GM18499 (cell line): ENCODE measurements around the gene RRP36.
"Not testable (repeated sequence)": the region's sequence is repeated elsewhere in the genome, so short reads cannot be mapped to it uniquely, and the experiment has no call there.

ENCODE experiments used
- ATAC-seq: cut with Tn5 transposase; IDR thresholded peaks from one replicate; pipeline ENCODE4 v1.9.1; 2021; ENCODE audit warnings: moderate number of reproducible peaks; ENCODE audit not compliant: insufficient read depth, unreplicated experiment

RRP36 gene, protein sequence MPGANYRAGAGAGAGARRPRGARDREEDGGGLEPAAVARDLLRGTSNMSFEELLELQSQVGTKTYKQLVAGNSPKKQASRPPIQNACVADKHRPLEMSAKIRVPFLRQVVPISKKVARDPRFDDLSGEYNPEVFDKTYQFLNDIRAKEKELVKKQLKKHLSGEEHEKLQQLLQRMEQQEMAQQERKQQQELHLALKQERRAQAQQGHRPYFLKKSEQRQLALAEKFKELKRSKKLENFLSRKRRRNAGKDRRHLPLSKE

DNA sequence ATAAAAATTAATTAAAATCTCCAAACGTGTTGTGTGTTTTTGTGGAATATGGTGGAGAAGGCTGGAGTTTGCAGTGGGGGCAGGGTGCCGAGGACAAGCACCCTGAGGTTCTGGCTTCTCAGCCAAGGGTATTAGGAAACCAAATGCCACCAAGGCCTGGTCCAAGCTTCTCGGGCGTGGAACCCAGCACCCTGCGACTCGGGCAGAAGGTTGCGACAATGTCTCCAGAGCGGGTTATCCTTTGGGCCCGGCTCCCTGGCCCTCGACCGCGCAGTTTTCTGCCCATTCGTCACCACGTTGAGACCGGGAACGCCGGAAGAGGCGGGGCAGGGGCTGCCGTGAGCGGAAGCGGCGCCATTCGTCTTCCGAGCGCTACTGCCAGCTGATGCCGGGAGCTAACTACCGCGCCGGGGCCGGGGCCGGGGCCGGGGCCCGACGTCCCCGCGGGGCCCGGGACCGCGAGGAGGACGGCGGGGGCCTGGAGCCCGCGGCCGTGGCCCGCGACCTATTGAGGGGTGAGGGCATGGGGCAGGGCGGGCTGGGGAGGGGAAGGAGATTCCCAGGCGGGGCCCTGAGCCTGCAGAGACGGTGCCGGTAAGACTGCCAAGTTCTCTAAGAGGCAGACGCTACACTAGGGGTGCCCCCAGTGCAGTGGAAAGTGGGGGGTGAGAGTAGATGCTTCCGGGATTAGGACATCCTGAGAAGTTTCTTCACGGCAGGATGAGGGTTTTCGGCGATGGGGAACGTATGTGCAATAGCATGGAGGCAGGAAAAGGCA is at the start of gene RRP36:
Gene RRP36, plus strand, starts transcription at position 354 of the 778 bp plus-strand sequence. Its CDS starts 32 bp downstream, at position 386.
- ATAC-seq = no peak

DNA sequence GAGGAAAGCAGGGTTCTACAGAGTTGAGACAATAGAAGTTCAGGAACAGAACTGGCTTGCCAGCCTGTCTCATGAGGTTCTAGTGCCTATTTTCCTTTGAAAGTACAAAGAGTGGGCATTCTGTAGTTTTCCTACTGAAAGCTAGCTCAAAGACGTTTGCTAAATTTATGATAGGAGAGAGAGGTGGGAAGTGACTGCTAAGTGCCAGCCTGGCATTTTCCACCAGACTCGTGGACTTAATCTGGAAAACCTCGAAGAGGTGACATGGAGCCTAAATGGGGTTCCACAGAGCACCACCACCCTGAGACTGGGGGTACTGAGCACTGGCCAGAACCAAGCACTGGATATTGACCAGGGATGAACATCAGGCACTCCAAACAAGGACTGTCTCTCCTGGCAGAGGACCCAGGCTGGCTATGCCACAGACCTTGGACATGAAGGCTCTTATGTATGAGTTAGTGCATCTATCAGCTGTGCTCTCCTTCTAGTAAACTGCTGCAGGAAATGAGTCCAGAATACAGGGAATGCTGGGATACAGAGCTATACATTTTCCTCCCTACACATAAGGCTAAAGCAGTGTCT is 49.6 kb upstream of the RRP36 start:
- no peak for ATAC-seq

DNA sequence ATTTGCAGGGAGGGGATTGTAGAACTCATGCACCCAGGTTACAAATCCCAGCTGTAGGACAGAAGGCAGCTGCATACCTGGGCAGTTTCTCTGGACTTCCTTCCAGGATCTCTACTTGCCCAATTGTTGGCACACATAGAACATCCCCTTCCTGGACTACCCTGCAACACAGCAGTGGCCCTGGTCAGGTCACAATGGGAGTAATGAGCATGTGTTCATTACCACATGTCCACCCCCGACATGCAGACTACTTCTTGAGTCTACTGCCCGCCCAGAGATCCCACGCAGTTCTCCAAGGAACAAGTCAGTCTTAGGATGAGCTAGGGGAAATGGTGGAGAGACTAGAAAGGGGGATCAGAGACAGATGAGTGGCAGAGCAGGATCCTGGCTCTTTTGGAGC is 47.5 kb upstream of the RRP36 start:
- ATAC-seq = no peak

DNA sequence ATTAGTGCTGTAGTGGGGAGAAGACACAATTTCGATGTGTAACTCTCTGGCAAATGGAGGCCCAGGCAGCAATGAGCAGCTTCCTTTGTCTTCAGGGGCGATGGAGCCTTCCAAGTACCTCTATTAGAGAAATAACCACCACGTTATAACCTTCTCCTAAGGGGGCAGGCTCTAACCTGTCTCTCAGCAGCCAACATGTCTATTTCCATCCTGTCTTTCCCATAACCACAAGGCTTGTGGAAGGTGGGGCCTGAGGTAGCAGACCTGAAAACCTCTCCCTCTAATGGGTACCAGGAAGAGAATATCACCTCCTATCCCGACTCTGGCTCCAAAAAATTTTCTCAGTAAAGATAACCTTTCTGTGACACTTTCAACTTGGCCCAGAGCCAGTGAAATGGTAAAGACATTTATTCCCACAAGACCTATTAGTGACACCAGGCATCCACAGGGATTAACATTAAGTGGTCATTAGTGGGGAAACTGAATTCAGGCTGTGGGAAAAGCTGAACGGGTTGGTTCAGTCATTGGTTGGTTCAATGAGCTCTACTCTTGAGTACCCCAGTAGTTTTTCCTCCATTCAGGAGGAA is 46.4 kb upstream of the RRP36 start:
- ATAC-seq = no peak

DNA sequence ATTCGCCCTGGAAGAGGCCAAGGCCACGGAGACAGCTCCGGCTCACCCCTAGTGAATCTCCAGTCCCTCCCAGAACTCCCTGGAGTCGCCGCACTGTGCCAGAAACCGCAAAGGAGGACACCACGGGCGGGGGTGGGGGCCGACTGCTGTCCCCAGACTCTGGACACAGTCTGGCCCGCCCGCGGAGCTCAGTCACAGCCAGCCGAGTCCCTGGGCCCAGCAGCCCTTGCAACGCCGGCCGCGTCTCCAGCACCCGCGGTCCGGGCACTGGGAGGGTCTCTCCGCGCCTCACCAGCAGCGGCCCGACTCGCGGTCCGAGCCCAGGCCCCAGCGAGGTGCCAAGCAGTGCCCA is 43.0 kb upstream of the RRP36 start:
- no peak for ATAC-seq

DNA sequence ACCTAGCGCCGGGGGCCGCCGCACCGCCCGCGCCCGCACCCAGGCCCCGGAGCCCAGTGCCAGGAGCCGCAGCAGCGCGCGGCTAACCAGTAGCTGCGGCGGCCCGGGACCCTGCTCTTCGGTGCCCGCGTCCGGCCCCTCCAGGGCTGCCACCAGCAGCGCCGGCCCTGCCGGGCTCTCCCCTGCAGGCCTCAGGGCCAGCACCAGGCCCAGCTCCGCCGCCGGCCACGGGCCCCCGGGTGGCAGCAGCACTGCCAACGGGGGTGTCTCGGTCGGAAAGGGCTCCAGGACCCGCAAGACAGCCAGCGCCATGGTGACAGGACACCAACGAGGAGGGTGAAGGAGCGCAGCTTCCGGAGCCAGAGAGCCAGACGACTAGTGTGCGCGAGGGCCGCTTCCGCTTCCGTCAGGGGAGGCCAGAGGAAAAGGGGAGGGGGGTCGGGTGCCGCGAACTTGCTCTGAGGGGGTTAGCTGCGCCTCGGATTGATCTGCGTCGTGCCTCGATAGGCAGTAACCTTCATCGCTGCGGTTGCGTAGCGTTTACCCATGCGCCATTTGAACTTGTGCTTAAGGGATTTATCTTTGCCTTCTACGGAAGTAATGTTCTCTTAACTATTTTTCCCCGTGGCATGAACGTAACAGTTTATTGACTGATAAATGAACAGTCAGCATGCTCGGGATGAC is 42.4 kb upstream of the RRP36 start, which contains the start of gene PEX6:
Gene PEX6, minus strand, starts transcription at position 343 of the 684 bp plus-strand sequence. Its CDS starts 31 bp downstream, at position 312.
- ATAC-seq = no peak

DNA sequence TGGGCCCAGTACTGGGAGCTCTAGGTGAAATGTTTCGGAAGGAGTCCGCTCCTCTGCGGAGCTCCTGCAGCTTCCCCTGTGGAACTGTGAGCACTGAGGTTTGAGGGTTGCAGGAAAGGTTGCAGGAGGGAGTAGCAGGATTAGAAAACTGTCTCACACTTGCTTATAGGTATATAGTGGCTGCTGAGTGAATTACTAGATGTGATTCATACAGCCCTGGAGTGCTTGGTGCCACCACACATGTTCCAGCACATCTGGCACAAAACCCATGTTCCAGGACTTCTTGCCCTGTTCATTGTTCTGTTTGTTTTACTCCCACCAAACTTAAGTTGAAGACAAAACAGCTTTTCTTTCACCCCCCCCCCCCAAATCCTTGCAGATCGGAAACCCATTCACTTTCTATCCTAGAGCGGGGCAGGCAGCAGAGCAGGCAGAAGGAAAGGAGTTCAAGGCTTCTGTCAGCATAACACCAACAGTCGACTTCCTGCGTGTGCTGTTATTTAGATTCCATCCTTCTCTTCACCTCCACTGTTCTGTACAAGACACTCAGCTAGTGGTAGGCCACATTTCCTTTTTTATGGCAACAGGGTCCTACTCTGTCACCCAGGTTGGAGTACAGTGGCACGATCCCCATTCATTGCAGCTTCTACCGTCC is 41.8 kb upstream of the RRP36 start:
- ATAC-seq = no peak

DNA sequence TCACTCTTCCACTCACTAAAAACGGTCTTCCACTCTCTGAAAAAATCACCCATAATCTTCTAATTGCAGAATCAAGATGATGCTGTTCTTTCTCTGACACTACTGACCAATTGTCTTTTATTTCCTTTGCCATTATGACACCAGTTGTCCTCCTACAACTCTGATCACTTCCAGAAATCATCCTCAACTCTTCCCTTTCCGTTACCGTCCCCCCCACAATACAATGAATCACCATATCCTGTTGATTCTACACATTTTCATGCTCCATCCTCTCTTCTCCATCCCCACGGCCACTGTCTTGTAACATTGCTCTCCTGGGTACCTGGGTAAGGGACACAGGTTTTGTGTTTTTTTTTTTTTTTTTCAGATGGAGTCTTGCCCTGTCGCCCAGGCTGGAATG is 39.6 kb upstream of the RRP36 start:
- no peak for ATAC-seq

DNA sequence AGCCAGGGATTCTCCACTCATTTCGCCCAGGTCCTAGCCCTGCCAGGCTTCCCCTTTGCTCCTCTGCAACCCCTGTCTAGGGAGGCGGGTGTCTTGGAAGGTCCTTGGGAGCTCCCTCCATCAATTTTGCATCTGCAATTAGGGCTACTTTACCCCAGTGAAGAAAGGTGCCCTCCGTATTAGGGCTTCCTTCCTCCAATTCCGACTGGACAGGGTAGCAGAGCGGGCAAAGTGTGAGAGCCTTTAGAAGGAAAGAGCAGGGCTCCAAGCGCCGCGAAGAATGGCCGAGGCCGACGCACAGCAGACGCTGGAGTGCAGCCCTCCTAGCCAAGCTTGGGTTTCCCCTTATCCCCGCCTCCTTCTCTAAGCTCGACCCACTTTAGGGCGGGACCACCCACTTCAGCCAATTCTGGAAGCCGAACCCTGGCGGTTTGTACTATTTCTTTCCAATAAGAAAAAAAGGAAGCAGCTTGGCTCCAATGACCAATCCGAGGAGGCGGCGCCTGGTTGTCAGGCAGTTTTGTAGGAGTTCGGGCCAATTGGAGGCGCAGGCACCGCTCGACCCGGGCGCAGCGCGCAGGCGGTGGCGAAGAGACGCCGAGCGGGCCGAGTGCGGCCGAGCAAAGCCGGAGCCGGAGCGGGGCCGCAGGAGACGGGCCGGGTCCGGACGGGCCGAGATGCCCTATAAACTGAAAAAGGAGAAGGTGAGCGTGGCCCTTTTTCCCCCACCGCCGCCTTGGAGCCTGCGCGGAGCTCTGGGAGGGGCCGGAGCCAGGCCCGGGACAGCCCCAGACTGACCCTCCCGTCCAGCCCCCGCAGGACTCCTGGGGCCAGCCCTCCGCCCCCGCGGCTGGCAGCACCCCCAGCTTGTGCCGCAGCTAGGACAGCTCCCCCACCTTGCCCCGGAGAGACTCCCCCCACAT is 37.2 kb upstream of the RRP36 start, which contains the start of gene PPP2R5D:
Gene PPP2R5D, plus strand, starts transcription at position 570 of the 923 bp plus-strand sequence. Its CDS starts 108 bp downstream, at position 678.
- ATAC-seq = peak; percentile 89

DNA sequence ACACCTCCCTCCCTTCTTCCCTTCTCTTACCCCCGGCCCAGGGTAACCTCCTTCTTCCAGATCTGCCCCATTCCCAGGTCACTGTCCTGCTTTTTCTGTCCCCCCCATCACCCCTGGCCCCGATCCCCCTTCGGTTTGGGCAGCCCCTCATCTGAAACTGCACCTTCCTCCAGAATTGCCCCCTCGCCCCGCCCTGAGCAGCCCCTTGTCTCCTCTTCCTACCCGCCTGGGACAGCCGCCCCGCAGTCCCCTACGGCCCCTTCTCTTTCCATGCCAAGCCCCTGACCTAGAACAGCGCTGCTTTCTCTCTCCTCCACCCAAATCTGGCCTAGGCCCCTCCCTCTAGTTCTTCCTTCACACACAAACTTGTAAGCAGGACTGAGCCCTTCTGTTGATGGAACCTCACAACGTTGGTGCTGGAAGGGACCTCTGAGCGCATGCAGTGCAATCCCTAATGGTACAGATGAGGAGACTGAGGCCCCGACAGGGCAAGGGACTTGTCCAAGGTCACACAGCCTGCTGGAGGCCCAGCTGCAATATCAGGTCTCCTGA is 36.4 kb upstream of the RRP36 start:
- ATAC-seq = no peak

DNA sequence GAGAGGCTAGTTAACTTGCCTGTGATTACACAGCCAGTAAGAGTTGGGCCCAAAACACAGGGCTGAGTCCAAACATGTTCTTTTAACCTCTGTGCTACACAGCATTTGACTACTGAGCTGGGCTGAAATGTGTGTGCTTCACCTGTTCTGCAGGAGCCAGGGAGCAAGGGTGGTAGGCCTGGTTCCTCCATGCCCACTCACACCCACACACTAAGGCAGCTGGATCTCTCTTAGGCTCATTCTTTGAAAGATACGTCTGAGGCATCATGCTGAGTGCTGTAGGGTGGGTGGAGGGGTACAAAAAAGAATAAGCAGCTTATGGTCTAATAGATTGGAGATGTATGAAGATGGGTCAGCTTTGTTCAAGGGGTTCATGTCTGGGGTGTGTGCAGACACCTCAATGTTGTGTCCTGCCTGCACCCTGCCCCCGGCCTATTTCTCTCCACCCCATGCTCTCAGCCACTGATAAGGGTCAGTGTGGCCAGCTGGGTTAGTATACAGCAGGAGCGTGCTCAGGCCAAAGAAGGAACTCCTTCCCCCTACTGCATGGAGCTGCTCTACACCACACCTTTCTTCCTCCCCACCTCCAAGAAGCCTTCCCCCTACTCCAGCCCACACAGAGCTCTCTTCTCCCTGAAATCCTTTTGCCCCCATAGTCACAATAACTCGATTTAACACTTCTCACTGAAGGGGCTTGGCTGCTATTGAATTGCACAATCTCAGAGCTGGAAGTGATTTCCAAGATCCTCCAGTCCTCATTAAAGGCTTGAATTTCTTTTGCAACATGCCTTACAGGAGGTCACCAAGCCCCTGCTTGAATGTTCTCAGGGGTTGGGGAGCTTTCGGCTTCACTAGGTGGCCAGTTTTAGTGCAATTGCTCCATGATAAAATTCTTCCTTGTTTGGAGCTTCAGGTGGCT is 33.6 kb upstream of the RRP36 start:
- ATAC-seq = no peak

DNA sequence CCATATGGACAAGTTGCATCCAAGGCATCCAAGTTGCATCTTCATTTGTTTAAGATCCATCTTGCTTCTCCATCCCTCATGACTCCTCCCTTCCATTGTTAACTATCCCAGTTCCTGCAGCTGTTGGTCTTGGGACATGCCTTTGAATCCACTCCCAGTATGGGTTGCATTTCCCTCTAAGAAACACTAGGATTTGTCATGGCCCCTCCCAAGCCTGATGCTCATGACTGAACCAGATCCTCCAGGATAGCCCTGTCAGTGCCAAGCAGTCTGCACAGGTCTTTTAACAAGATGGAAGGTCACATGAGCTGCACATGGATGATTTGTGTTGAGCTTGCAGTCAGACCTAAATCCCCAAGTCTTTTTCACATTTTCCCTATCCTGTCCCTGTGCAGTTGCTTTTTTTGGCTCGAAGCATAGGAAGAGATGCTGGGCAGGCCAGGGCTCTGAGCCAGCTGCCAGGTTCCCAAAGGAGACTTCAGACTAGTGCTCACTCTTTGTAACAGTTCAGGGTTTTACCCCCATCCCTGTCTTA is 32.9 kb upstream of the RRP36 start:
- ATAC-seq = no peak

DNA sequence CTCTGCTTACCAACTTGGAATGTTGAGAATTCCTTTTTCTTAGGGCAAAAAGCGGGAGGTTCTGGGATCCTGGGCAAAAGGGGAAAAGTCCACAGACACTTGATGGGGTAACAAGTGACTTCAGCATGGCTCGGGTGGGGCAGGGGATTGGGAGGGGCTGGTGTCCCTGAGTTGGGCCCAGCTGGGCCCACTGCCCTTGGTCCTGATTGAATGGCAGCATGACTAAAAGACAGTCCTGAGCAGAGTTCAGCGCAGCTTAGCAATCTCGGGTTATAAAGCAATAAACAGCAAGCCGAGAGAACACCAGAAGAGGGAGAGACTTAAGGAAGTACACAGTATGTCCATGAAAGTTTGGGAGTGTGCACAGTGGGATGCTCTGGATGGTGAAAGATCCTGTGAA is 31.5 kb upstream of the RRP36 start:
- ATAC-seq = no peak

DNA sequence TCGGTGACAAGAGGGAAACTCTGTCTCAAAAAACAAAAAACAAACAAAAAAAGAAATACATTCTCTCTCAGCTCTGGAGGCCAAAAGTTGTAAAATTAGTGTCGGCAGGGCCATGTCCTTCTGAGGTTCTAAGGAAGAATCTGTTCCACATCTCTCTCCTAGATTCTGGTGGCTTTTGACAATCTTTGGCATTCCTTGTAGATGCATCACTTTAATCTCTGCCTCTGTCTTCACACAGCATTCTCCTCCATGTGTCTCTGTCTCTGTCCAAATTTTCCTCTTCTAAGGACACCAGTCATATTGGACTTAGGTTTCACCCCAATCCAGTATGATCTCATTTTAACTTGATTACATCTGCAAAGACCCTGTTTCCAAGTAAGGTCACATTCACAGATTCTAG is 28.0 kb upstream of the RRP36 start:
- ATAC-seq = no peak

DNA sequence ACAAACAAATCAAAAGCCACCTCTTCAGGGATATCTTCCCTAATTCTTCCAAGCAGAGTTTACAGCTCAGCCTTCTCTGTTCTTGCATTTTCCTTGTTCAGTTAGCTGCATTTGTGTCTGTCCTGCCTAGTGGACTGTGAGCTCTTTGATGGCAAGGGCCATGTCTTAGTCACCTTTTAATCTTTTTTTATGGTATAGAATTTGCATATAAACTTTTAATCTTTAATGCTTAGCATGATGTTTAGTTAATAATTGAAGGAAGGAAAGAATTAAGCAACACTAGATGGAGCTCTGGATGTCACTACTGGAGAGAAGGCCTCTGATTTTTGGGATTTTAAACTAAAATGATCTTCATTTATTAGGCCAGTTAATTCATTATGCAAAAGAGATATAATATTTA is 24.9 kb upstream of the RRP36 start:
- no peak for ATAC-seq

DNA sequence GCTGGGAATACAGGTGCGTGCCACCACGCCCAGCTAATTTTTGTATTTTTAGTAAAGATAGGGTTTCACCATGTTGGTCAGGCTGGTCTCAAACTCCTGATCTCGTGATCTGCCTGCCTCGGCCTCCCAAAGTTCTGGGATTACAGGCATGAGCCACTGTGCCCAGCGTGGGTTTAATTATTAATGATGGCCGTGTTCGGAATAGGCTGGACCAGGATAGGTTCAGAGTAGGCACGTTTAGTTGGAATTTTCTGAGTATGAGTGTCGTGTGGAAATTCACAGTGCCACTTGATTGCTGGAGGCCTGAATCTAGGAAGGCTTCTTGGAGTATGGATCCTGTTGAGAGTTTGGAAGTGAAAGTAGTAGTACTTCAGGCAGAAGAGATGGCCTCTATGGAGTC is 23.2 kb upstream of the RRP36 start:
- ATAC-seq = not testable (repeated sequence)

DNA sequence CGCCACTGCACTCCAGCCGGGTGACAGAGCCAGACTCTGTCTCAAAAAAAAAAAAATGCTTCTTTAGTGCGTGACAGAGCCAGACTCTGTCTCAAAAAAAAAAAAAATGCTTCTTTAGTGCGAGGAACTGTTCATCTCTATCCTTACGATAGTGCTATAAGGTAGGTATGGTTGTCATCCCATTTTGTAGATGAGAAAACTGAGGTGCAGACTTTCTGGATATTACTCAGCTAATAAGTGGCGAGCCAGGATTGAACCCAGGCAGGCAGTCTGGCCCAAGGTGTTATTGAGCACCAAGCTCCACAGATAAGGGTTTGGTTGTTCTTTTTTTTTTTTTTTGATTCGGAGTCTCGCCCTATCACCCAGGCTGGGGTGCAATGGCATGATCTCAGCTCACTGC is 19.6 kb upstream of the RRP36 start:
- no peak for ATAC-seq
